ENCODE data around the gene PEX5L.
"Not testable (repeated sequence)": the region's sequence is repeated elsewhere in the genome, so short reads cannot be mapped to it uniquely, and the experiment has no call there.

The PEX5L gene, protein sequence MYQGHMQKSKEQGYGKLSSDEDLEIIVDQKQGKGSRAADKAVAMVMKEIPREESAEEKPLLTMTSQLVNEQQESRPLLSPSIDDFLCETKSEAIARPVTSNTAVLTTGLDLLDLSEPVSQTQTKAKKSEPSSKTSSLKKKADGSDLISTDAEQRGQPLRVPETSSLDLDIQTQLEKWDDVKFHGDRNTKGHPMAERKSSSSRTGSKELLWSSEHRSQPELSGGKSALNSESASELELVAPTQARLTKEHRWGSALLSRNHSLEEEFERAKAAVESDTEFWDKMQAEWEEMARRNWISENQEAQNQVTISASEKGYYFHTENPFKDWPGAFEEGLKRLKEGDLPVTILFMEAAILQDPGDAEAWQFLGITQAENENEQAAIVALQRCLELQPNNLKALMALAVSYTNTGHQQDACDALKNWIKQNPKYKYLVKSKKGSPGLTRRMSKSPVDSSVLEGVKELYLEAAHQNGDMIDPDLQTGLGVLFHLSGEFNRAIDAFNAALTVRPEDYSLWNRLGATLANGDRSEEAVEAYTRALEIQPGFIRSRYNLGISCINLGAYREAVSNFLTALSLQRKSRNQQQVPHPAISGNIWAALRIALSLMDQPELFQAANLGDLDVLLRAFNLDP

DNA sequence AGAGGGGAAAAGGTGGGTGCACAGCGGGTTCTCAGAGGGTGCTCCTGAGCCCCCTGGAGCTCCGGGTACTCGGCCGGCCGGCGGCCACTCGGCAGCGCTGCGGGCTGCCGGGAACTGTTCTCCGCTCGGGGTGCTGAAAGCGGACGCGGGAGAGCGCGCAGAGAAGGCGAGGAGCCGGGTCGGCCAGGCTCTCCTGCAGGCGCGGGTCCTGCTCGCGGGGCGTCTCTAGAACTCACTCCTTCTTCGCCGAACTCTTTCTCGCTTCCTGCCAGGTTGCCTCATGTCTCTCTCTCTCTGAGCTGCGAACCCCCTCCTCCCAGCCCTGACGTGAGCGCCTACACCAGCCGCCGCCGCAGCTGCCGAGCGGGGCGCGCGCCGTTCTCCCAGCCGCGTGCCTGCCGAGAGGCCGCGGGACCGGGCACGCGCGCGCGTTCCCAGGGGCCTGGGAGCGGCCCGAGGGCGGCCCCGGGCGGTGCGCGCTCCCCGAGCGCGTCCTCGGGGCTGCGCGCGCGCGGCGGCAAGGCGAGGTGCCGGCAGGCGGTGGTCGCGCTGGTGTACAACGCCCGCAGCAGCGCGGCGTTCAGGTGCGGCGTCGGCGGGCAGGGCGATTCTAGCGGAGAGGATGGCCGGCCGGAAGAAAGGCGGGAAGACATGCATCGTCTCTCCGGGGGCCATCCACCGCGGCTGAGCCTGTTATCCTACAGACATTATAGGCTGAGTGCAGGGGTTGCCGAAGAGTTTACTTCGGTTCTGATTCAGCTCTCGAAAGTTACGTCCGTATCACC lies at the start of gene PEX5L:
Gene PEX5L, minus strand, starts transcription at position 267 of the 785 bp plus-strand sequence. CDS start 338 bp downstream, outside the sequence.
- FAIRE-seq, result no peak

DNA sequence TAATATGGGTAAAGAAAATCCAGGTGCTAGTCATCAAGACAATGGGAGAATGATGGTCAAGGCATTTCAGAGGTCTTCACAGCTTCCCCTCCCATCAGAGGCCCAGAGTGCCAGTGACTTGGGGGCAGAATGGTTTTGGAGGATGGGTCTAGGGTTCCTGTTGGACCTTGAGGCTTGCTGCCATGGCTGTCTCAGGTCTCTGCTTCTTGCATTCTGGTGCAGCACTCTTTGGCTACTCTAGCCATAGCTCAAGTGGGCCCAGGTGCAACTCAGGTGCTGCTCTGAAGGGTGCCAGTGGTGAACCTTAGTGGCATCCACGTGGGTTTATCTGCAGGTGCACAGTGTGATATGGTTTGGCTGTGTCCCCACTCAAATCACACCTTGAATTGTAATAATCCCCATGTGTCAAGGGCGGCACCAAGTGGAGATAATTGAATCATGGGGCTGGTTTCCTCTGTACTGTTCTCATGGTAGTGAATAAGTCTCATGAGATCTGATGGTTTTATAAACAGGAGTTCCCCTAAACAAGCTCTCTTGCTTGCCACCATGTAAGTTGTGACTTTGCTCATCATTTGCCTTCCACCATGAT lies 48.5 kb upstream of the PEX5L start:
- no peak for FAIRE-seq

DNA sequence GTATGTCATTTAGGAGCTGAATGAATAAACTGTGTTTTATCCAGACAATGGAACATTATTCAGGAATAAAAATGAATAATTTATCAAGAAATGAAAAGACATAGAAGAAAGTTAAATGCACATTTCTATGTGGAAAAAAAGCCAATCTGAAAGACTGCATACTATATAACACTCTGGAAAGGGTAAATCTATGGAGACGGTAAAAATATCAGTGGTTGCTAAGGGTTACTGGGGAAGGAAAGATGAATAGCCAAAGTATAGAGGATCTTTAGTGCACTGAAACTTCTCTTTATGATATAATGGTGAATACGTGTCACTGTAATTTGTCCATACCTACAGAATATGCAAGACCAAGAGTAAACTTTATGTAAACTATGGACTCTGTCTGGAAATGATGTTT lies 46.0 kb upstream of the PEX5L start:
- FAIRE-seq, result no peak

DNA sequence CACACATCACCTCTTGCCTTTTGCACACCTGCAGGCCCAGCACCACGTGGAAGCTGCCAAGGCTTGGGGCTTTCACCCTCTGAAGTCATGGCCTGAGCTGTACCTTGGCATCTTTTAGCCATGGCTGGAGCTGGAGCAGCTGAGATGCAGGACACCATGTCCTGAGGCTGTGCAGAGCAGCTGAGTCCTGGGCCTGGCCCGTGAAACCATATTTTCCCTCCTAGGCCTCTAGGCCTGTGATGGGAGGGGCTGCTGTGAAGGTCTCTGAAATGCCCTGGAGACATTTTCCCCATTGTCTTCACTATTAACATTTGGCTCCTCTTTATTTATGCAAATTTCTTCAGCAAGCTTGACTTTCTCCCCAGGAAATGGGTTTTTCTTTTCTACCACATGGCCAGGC lies 41.9 kb upstream of the PEX5L start:
- FAIRE-seq, result no peak

DNA sequence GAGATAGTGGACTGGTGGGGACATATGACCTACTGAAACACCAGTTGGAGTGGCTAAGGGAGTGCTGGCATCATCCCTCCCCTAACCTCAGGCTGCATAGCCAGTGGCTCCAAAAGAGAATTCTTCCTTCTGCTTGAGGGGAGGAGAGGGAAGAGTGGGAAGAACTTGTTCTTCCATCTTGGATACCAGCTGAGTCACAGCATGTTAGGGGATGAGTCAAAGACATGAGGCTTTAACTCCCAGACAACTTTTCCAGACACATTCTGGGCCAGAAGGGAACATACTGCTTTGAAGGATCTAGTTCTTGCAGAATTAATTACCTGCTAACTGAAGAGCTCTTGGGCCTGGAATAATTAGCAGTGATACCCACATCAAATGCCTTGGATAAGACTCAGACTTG lies 36.8 kb upstream of the PEX5L start:
- no peak for FAIRE-seq

DNA sequence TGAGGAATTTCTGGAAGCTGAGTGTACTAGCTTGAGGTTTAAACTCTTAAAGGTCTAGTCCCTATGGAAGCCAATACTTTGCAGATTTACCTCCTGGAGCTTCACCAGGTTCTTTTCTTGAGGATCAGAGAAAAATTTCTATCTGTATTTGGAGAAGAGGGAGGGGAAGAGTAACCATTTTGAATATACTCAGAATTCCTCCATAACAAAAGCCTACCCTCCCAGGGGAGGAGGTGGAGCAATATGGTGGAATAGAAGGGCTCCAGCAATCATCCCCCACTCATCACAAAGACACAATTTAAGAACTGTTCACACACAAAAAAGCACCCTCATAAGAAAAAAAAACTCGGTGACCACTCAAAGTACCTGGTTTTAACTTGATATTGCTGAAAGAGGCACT lies 36.0 kb upstream of the PEX5L start:
- FAIRE-seq, result no peak

DNA sequence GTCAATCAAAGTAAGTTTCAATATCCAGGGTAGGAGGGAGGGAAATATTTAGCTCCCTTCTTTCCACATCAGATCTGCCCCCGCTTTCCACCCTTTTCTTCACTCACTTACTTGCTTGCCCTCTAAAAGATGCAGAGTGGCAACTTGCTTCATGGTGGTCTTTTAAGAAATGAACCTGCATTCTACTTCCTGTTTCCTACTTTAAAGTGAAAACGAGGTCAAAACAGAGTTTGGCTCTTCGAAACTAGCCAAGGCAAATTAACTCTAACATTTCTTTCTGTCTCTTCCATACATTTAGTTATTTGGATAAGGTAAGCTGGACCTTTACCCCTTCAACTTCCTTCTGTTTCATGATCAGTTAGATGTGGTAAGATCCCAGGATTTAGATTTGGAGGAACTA lies 34.2 kb upstream of the PEX5L start:
- no peak for FAIRE-seq

DNA sequence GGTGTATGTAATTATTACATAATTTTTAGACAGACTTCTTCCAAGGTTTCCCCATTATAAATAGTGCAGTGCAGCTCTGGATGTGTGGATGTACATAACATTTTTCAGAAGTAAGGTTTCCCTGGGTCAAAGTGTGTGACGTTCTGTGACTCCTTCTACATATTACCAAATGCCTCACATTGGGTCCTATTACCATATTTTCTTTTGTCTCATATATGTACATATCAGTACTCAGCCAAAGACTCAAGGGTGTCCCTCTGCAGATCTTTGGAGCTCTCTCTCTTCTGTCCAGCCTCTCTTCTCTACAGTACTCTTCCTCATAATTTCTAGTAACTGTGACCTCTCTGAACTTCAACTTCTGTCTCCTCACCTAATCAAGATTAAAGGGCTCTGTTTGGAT lies 31.3 kb upstream of the PEX5L start:
- no peak for FAIRE-seq

DNA sequence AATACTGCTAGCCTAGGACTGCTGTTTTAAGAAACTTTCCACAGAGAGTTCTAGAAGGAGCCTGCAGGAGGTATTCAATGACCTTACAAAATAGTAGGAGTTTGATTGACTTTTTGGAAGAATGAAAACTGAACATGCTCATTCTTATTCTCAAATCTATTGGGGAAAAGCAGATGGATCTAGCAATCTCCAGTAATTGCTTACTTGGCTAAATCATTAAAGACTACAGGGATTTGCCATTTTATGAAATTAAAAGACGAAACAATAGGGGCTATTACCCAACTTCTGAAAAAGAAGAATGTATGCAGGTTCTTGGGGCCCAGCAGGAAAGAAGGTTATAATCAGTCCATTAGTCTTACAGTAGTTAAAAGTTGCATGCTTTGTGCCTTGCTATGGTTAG lies 29.9 kb upstream of the PEX5L start:
- FAIRE-seq, result no peak

DNA sequence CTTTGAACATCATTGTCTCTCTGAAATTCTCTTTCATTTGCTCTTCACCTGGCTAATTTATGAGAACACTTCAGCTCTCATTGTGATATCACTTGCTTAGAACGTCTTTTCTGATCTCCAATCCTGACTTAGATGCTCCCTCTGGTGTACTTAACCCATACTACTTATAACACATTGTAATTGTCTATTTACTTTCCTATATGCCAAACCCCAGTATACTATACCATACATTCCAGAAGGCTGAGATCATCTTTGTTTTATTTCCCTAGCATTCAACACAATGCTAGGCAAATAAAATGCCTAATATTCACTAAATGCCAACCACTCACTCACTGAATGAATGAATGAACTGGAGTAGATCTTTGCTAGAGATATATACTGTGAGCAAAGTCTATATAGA lies 27.0 kb upstream of the PEX5L start:
- FAIRE-seq, result no peak

DNA sequence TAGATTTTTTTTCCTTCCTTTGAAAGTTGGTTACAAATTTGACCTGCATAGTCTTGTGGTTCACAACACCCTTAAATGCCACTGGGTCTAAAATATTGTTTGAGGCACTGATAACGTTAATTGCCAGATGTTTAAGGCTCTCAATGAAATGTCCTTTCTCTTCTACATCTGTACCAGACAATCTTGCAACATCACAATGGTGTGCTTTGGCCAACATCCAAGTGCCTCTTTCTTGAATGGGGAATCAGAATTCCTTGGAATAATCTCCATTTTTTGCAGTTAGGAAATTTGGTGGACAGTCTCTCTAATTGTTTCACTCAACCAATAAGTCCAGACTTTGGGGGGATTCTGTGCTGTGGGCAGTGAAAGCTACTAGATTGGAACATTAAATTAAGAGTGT lies 26.0 kb upstream of the PEX5L start:
- no peak for FAIRE-seq

DNA sequence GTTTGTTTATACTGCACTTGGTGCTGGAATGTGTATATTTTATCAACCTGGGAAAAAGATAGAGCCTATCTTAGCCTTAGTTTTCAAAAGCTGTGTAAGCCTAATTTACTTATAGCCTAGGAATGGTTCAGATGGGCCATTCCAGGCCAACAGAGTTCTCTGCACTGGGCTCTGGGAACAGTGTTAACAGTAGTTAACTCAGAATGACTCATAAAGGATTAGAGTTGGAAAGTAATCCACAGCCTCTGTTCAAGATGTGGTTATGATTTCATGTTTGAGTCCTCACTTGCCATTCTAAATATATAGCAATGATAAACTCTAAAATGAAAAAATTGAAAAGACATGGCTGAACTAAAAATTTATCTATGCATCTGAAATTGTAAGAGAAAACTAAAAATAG lies 22.6 kb upstream of the PEX5L start:
- FAIRE-seq, result no peak

DNA sequence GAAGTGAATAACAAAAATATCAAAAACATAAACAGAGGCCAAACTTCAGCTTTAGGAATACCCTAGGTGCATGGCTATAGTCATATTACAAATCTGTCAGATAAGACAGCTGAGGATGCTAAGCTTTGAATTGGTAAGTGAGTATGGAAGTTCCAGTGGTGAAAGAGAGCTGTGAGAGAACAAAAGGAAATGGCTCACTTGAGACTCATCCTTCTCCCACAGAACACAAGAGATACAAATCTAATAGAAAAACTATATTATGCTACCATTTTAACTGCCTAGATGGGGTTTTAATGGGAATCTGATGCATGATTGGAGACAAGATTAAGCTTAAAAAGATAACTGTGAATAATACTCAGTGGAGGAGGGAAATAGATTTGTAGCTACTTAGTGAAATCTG lies 21.5 kb upstream of the PEX5L start:
- FAIRE-seq, result no peak

DNA sequence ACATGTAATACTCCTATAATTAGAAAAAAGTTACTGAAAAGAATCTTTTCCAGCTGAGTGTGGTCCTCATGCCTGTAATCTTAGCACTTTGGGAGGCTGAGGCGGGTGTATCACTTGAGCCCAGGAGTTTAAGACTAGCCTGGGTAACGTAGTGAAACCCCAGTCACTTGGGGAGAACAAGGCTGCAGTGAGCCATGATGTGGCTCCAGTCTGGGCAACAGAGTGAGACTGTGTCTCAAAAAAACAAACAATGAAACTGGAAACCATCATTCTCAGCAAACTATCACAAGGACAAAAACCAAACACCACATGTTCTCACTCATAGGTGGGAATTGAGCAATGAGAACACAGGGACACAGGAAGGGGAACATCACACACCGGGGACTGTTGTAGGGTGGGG lies 18.9 kb upstream of the PEX5L start:
- not testable (repeated sequence) for FAIRE-seq

DNA sequence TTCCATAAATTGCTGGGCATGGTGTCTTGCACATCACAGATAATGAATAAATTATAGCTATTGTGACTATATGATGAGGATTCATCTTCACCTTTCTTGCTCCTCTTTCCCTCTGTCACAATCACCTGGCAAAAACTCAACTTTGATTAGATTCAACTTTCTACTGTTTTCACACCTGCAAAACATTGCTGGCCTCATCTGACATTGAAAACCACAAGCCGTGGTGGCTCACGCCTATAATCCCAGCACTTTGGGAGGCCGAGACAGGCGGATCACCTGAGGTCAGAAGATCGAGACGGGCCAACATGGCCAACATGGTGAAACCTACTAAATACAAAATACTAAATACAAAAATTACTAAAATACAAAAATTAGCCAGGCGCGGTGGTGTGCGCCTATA lies 12.7 kb upstream of the PEX5L start:
- FAIRE-seq, result no peak

DNA sequence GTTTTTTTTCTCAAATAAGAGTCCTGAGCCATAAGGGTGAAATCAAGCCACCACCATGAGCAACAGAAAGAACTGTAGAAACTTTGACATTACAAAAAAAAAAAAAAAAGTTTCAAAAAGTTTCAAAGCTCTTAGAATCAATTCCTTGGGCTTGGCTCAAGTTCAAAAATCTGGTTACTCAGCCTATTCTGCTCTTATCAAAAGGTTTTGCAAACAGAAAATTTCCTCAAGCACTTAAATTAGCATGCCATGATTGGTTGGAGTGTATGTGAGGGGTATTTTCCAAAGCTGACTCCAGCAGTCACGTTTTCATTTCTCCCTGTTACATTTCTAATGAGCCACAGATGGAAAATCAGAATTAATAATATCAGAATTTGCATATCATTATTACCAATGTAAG lies 12.1 kb upstream of the PEX5L start:
- peak; percentile 21 for FAIRE-seq

DNA sequence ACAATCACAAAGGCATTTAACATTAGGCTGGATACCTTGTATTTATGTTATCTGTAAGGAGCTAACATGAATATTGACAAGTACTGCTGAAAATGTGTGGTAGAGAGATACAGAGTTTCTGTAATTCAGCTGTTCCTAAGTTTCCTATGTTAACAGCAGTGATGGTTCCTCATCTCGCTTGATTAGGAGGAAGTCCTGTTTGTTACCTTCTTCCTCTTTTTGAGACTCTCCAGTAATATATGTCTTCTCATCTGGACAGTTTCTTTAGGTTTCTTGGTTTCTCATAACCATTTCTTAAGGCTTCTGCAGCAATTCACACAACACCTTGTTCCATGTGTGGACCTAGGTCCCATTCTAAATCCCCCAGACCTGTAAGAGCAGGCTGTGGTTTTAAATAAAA lies 11.4 kb upstream of the PEX5L start:
- FAIRE-seq, result no peak

DNA sequence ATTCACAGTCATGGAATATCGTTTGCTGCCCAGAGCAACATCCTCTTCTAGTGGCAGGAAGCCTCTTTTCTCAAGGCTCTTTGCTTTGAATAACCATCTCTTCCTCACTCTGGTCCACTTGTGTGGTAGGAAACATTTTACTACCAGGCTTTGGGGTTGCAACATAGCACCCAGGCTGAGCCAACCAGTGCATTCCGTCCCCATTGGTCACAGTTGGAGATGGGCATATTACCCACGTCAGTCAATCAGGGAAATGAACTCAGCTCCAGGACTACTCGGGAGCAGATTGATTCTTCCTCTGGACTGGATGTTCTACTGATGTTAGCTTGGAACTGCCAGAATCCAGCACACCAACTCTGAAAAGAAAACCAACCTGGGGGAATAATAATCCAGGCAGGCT lies 4.2 kb upstream of the PEX5L start:
- no peak for FAIRE-seq

DNA sequence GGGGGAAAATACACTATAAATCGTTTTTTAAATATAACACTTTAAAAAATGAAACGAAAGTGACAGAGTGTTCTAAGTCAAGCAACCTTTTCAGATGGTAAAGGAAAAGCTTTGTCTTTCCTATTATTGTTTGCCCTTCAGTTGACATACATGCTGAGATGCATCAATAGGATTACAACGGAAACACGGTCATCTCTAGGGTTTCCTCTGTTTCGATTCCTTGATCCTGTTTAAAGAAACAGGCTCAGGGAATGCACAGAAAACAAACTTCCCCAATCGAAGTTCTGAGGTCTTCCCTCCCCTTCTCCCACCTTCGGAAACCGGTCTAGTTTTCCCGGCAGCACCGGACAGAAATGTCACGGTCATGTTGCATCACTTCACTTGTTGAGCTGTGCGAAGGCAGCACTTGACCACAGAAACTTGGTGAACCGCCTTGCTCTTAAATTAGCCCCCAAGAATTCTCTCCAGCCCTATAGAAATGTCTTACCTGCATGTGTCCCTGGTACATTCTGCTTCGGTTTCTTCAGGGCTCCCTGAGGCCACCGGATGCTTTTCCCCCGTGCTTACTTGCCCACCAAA lies 556 bp downstream of the PEX5L start:
- peak; percentile 30 for FAIRE-seq

DNA sequence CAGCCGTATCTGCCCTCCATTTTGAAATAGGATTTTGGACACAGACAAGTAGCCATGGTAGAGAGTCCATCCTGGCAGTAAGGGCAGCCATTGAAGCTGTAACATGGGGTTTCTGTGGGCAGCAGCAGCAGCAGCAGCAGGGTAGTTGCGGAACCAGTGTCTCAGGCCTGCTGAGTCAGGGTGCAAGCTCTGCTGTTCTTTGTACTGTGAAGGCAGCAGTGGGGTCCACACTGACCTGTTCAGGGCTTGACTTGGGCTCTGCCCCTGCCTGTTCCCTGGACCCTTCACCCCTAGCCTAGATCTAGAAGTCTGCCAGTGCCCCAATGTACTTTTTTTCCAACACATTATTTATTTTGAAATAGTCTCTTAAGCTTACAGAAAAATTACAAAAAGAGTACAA lies 9.7 kb downstream of the PEX5L start:
- FAIRE-seq, result no peak

DNA sequence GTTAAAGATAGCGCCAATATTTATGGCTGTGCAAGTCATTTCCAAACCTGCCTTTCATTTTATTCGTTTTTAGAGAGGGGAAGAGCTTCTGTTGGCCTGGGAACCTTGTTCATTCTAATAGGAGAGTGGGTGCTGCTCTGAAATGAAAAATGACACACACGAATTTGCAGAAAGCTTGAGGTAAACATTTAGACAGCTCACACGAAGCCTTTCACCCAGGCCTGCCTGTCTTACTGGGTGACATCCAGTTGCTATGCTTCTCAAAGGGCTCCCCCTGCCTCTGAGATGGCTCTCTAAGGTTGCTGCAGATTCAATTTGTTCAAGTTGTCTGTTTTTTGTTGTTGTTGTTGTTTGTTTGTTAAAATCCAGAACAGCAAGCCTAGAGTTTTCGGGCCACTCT lies 18.2 kb downstream of the PEX5L start:
- FAIRE-seq, result no peak

DNA sequence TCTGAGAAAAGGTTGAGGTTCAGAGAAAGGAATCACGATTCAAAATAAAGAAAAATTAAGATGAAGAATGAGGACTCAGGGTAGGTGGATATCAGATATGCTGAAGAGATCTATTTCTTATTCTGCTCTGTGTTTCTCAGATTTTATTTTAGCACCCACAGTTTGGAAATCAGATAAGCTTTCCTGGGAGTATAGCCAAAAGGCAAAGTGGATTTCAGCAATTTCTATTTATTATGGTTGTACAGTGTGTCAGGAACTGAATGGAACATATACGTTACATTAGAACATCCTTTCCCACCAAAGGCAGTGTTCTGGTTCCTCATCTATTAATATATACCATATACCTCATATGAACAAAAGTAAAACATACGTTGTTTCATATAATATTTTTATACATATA lies 18.9 kb downstream of the PEX5L start:
- FAIRE-seq, result no peak

DNA sequence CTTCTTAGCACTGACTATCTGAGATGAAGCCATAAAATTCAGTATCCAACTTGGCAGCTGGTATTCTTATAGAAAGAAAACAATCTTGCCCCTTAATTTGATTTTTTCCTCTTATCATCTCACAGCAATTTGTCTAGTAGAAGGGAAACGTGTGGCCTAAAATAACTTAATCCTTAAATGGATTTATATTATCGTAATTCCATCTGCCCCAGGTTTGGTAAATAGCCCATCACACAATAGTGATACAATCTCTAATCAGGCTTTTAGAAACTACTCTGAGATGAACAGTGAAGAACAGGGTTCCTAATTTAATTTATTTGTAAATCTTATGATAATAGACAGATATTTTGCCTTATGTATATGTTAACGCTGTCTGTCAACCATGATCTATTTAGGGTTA lies 24.8 kb downstream of the PEX5L start:
- FAIRE-seq, result no peak

All from islet of Langerhans (tissue), 1 donor.